HG03442 (cell line): ENCODE data around the gene APOBEC3C.
"Not testable (repeated sequence)": the region's sequence is repeated elsewhere in the genome, so short reads cannot be mapped to it uniquely, and the experiment has no call there.

Source experiments
- ATAC-seq: cut with Tn5 transposase; IDR thresholded peaks from one replicate; pipeline ENCODE4 v1.9.1; 2021; ENCODE audit warnings: mild to moderate bottlenecking, moderate library complexity; ENCODE audit not compliant: unreplicated experiment

APOBEC3C gene

GRCh38 chr22:39013942-39014722 is at the start of gene APOBEC3C:
Gene APOBEC3C, plus strand, starts transcription at chr22:39014257. Its CDS starts 106 bp downstream, at chr22:39014363.
- ATAC-seq: peak; percentile 83

DNA sequence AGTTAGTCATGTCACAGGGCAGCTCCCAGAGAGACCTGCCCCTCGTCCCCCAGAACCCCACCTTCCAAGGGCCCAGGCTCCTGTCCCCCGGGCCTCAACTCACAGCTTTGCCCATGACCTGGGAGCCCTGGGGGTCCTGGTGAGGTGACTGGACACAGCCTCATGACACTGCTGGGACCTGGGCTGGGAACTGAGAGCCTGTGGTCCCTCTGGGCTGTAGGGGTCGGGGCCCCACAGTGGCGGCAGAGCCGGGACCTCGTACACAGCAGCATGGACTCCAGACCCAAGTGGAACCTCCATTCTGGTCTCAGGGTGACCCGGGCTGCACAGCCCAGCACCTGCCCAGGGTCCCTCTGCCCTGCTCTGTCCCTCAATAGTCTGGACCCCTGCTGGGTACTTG is 49.8 kb upstream of the APOBEC3C start:
- no peak for ATAC-seq

DNA sequence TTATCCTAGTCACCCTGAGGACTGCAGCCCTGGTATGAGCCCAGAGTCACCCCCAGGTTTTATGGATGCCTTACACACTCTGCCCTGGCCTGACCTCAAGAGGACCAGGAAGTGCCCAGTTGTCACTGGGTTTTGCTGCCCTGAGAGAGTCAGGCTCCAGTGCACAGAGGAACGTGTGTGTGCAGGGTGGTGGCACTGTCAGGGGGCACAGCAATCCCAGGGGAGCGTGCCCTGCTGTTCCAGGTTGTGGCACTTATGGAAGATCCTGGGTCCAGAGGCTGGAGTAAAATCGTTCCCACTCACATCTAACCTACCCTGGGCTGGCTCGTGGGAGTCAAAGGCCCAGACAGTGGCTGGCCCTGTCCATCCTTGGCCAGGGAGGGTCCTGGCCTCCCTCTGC is 49.1 kb upstream of the APOBEC3C start:
- no peak for ATAC-seq

GRCh38 chr22:38965614-38966379 is 48.3 kb upstream of the APOBEC3C start:
- ATAC-seq: no peak

DNA sequence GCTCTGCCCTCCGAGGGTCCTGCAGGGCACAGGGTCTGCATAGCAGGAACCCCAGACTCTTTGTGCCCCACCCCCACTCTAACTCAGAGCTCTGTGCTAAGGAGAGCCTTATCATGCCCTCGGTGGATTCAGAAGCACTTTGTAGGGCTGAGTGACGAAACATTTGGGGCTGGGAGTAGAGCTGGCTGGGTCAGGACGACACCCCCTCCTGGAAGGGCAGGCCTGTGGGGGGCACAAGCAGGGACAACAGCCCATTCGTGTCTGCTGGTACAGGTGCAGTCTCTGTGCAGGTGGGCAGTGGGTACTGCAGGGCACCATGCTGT is 47.7 kb upstream of the APOBEC3C start:
- ATAC-seq: no peak

DNA sequence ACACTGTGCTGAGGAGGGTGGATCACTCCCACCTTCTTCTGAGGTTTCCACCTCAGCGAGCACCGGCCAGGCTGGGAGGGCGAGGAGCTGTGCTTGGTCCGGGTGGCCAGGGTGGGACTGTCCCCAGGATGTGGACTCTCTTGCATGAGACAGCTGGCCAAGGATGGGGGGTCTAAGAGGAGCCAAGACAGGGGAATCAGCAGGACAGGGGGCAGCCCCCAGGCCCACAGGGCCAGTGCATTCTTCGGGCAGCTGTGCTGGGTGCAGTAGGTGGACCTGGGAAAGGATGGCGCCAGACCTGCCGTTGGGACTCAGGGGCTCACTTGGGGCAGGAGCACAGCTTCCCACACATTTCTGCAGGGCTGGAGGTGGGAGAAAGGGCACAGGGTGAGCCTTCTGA is 47.1 kb upstream of the APOBEC3C start:
- ATAC-seq: no peak

DNA sequence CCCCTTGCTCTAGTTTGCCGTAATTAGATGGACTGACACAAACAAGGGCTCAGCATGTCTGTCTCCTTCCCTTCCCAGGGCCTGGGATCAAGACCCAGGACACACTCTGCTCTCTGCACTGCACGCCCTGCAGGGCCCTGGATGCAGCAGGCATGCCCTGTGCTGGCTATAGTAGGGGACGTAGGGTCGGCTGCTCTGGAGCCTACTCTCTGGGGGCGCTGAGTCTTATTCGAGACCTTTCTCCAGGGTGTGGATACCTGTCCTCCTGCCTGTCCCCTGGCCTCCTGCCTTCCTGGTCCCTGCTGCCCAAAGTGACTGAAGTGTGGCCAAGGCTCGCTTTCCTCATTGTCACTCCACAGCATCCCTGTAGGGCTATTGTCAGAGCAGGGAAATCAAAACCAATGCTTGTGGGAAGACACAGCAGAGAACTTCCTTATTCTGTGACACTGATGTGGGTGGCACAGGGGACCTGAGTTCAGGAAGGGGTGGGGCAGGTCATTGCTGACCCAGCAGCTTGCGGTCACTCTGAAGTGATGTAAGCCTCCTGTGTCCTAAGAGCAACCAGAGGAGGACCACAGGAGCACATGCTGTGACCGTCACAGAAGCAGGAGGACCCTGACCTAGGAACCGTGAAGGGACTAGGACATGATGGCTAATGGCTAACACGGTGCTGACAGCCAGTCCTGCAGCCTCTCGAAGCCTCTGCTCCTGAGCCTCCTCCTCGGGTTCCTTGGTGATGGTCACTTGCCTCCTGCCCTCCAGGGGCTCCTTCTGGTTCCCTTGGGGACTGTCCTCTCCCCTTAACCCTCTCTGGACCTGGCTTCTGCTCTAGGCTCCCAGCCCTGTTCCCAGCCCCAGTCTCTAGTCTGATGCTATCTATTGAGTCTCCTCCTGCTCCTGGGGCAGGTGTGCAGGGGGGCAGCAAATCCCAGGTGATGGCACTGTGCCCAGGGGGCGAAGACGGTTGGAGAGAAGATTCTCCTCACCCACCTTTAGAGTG is 46.3 kb upstream of the APOBEC3C start:
- no peak for ATAC-seq

GRCh38 chr22:38968801-38969200 is 45.3 kb upstream of the APOBEC3C start:
- no peak for ATAC-seq

- no peak for ATAC-seq
Observed at GRCh38 chr22:38970551-38970950, 43.5 kb upstream of the APOBEC3C start.

GRCh38 chr22:38971202-38971601 is 42.9 kb upstream of the APOBEC3C start:
- ATAC-seq: no peak

DNA sequence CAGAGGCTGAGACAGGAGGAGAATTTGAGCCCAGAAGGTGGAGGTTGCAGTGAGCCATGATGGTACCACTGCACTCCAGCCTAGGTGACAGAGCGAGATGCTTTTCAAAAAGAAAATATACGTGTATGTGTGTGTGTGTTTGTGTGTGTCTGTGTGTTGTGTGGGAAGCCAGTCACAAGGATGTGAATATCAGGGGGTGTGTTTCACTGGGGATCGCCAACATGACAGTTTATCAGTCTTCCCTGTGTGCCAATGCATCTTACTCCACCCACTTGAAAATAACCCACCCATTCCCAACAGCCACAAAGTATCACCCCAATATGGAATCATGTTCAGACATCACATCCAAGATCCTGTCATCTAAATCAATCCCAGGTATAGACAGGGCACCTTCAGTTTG is 42.3 kb upstream of the APOBEC3C start:
- ATAC-seq: no peak

- no peak for ATAC-seq
Observed at GRCh38 chr22:38972558-38972957, 41.5 kb upstream of the APOBEC3C start.

GRCh38 chr22:38973289-38974169 is 40.5 kb upstream of the APOBEC3C start:
- no peak for ATAC-seq

- no peak for ATAC-seq
Observed at GRCh38 chr22:38974170-38974825, 39.8 kb upstream of the APOBEC3C start.

GRCh38 chr22:38974826-38975175 is 39.3 kb upstream of the APOBEC3C start:
- no peak for ATAC-seq

- ATAC-seq: not testable (repeated sequence)
Observed at GRCh38 chr22:38977289-38977688, 36.8 kb upstream of the APOBEC3C start.

DNA sequence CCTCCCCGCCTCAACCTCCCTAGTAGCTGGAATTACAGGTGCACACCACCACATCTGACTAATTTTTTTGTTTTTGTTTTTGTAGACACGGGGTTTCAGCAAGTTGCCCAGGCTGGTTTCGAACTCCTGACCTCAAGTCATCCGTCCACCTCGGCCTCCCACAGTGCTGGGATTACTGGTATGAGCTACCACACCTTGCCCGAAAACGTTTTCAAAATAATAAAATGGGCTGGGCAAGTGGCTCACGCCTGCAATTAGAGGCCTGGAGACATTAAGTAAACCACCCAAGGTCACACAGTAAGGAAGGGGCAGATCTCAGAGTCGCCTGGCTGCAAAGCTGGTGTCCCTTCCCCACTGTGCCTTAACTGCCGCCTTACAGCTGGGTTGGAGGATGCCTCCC is 33.5 kb upstream of the APOBEC3C start:
- ATAC-seq: not testable (repeated sequence)

- no peak for ATAC-seq
Observed at GRCh38 chr22:38981005-38981991, 32.8 kb upstream of the APOBEC3C start.
